NCI-H187 treated with DMSO at 0.1 percent for 48 hours (cell line): Measurements from ENCODE around the gene SEC22B.
"Not testable (repeated sequence)": the region's sequence is repeated elsewhere in the genome, so short reads cannot be mapped to it uniquely, and the experiment has no call there.

Source experiments
- DNase-seq: peaks from one replicate; lab custom pipeline; 2025; lab: John Stamatoyannopoulos, UW

SEC22B gene

DNA sequence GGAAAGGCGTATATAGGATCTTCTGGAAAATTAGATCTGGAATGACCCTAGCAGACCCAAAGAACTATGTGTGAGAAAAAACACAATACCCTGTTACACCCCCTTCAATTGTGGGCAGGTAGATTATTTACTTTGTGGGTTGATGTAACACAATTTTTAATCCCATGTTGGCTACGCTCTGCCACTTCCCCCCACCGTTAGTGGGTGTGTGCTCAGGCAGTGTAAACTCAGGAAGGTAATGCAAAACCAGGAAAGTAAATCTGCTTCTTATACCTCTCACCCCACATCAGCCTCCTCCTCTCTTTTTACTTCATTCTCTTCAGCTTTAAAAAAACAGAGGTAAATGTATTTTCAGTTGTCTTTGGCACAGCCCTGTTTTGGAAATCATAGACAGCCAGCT is 63.2 kb downstream of the SEC22B start:
- DNase-seq, result not testable (repeated sequence)

DNA sequence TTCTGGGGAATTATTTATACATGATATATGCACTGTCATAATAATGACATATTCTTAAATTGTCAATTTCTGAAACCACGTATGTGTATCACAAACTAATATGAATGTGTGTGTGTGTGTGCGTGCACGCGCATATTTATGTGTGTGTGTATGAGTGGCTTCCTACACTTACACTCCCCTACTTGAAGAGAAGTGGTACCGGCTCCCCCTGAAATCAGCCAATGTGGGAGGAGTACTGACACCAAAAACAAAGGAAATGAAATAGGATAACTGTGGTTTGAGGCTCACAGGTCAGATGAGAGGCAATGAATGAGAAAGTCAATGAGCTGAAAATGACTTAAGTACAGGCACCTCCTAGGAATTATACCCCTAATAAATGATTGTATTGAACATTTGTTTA is 64.1 kb downstream of the SEC22B start:
- DNase-seq, result not testable (repeated sequence)

DNA sequence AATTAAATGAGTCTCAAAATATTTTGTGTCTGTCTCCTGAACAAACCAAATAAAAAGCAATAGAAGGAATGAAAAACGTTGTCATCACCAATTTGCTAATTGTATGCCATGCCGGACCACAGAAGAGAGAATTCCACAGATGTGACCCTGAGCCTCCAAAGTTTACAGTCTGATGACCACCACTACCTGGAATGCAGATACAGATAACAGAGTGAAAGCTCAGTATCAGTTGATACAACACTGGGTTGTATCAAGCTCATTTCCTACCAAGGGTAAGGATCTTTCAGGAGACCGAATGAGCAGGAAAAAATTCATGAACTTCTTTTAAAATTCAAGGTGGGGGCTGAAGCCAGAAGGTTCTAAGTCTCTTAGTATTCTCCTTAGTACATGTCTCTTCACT is 64.5 kb downstream of the SEC22B start:
- DNase-seq, result not testable (repeated sequence)

DNA sequence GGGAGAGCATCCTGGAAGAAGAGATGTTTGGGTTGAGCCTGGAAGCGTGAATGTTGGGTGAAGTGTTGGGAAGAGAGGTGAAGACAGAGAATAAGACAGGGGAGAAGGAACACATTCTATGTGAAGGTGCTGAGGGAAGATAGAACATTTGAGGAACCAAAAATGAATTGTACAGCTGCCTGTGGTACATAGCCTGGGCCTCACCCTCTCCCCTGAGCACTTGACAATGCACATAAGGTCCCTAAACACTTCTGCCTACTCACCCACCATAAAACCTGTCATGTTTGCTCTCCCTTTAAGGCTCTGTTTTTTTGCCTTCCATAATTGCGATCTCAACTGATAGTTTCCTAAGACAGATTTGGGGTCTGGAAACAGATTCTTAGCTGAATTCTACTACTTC is 65.3 kb downstream of the SEC22B start:
- not testable (repeated sequence) for DNase-seq

DNA sequence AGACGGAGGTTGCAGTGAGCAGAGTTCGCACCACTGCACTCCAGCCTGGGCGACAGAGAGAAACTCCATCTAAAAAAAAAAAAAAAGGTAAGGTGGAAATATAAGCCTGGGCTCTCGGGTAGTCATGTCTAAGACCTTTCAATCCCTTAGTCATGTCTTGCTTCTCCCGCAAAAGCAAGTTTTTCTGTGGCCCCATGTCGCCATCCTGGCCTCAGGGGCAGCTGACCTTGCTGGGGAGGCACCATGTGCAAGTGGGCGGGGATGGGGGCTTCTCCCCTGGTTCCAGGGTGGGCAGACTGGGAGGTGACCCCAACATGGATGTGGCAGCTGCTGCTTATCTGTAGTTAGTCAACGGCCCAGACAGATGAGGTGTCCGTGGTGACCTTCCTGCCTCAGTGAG is 66.7 kb downstream of the SEC22B start:
- not testable (repeated sequence) for DNase-seq

DNA sequence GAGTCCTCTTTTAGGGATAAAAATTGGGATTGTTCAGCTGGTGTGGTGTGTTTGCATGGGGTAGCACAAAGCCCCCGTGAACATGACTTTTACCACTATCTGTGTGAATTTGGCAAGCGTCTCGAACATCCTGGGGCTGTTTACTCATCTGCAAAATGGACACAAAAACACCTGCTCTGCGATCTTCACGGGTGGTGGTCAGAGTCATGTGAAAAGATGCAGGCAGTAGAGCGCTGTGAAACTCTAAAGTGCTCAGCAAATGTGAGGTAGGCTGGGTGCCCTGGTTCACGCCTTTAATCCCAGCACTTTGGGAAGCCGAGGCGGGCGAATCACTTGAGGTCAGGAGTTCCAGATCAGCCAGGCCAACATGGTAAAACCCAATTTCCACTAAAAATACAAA is 67.1 kb downstream of the SEC22B start:
- not testable (repeated sequence) for DNase-seq

DNA sequence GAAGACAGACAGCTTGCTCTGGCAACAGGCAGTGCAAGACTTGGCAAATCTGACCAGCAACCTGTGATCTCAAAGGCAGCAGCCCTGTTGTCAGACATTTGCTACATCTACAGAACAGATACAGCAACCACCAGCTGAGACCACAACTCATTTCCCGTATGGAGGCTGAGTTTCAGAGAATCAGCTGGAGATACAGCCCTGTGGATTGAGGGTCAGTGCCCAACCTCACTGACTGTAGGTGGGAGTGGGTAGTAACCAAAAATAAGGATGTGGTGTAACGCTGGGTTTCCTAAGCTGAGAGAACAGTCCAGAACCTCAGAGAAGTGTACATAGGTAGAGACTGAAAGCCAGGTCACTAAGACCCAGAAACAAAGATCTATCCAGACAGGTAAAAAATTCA is 71.0 kb downstream of the SEC22B start:
- not testable (repeated sequence) for DNase-seq

DNA sequence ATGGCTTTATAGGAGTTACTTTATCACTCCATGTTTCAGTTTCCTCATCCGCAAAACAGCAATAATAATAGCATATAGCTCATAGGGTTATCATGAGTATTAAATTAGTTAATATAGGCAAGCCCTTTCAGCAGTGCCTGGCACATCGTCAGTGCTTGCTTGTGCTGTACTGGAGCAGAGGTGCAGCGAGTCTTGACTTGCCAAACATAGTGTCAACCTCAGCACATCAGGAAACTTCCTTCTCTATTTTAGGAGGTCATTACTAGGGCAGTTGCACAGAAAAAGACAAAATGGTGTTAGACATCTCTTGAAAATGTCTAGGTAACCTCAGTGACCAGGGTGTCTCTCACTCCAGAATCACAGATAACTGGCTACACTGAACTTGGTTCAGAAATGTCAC is 72.6 kb downstream of the SEC22B start:
- DNase-seq, result not testable (repeated sequence)

DNA sequence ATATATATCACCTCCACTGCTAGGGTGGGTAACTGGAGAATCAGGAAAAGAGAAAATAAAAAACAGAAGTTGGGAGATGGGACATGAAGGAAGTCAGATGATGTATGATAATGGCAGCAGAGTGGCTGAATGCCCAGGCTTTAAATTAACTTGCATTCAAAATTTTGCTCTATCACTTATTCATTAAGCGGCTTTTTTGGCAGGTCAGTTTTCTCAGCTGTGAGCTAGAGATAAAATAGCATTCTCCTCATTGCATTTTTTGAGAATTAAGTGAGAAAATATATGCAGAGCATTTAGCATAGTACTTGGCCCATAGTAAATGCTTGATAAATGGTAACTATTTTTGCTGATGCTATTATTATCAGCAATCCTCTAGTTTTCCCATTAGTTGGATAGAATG is 74.7 kb downstream of the SEC22B start:
- not testable (repeated sequence) for DNase-seq
